A549 (cell line): ENCODE measurements around the gene PTPRJ.

Experiments
- CTCF ChIP-seq: fragments of >200 bp; sonication (Bioruptor Twin); formaldehyde crosslinking; IDR thresholded peaks from 3 replicates; pipeline ENCODE4 v1.5.1; 2016
- FOSB ChIP-seq: fragments of 250-450 bp; sonication (Bioruptor Pico); IDR thresholded peaks from 2 replicates; pipeline ENCODE4 v1.5.0; 2020; ENCODE audit warnings: mild to moderate bottlenecking, moderate library complexity
- HDAC2 ChIP-seq: fragments of 200-600 bp; sonication (generic); IDR thresholded peaks from 2 replicates; pipeline ENCODE4 v1.6.1; 2016
- KDM1A ChIP-seq: fragments of 200-600 bp; sonication (generic); IDR thresholded peaks from 2 replicates; pipeline ENCODE4 v1.6.1; 2016; ENCODE audit warnings: low read depth, mild to moderate bottlenecking
- MAFK ChIP-seq: fragments of 450-650 bp; IDR thresholded peaks from 2 replicates; pipeline ENCODE4 v1.6.1; 2014; ENCODE audit not compliant: partially characterized antibody
- MAX ChIP-seq: IDR thresholded peaks from 2 replicates; pipeline ENCODE4 v1.6.1; 2012
- POLR2A ChIP-seq: IDR thresholded peaks from 2 replicates; pipeline ENCODE4 v1.6.1; 2012; ENCODE audit warnings: mild to moderate bottlenecking, low read length
- RCOR1 ChIP-seq: fragments of 150-350 bp; IDR thresholded peaks from 2 replicates; pipeline ENCODE4 v1.6.1; 2014; ENCODE audit warnings: antibody characterized with exemption, low read length, low read depth
- RFX5 ChIP-seq: fragments of 450-650 bp; IDR thresholded peaks from 2 replicates; pipeline ENCODE4 v1.7.1; 2014; ENCODE audit warnings: antibody characterized with exemption, mild to moderate bottlenecking, moderate library complexity
- ZFP36 ChIP-seq: fragments of 450-650 bp; IDR thresholded peaks from 2 replicates; pipeline ENCODE4 v1.6.1; 2014; ENCODE audit warnings: borderline replicate concordance; ENCODE audit not compliant: partially characterized antibody

GRCh38 chr11:48011102-48011797, 30.9 kb downstream of the PTPRJ start:
- TF ChIP-seq CTCF (no peak), RCOR1 (no peak), RFX5 (no peak), POLR2A (no peak), MAX (no peak), MAFK (no peak), ZFP36 (no peak), KDM1A (no peak), FOSB (CRISPR knock-in tag) (no peak), HDAC2 (no peak)
